Activated CD4-positive, alpha-beta T cell treated with anti-CD3 and anti-CD28 coated beads for 24 hours (primary cell): ENCODE results near the gene SNAI1.
"Not testable (repeated sequence)": the region's sequence is repeated elsewhere in the genome, so short reads cannot be mapped to it uniquely, and the experiment has no call there.

Experiments used
- DNase-seq, 2 donors: peaks; one replicate each; pipeline ENCODE4 v3.0.0-alpha.2; 2020; ENCODE audit warnings: low read depth in 2 of 2

SNAI1 gene

GRCh38 chr20:49982346-49983122, at the start of gene SNAI1:
SNAI1 (plus strand) TSS chr20:49982980; CDS start chr20:49983060, 80 bp downstream.
- DNase-seq = peak; percentile 58 to 61

GRCh38 chr20:49935746-49936152, 47.0 kb upstream of the SNAI1 start:
- DNase-seq = no peak

- DNase-seq = peak; percentile 91
Measured at GRCh38 chr20:49936153-49937026, 46.4 kb upstream of the SNAI1 start, which contains the start of gene RNF114. RNF114 (plus strand) TSS chr20:49936397; CDS start chr20:49936413, 16 bp downstream.

- no peak for DNase-seq
Measured at GRCh38 chr20:49937027-49937929, 45.5 kb upstream of the SNAI1 start.

- no peak for DNase-seq
Measured at GRCh38 chr20:49938173-49939163, 44.3 kb upstream of the SNAI1 start.

GRCh38 chr20:49941456-49941855, 41.3 kb upstream of the SNAI1 start:
- no peak for DNase-seq

- no peak for DNase-seq
Measured at GRCh38 chr20:49942303-49942702, 40.5 kb upstream of the SNAI1 start.

GRCh38 chr20:49942942-49943341, 39.8 kb upstream of the SNAI1 start:
- no peak for DNase-seq

- DNase-seq = no peak
Measured at GRCh38 chr20:49945306-49945700, 37.5 kb upstream of the SNAI1 start.

GRCh38 chr20:49945701-49946477, 36.9 kb upstream of the SNAI1 start:
- no peak for DNase-seq

- DNase-seq = no peak
Measured at GRCh38 chr20:49948178-49948577, 34.6 kb upstream of the SNAI1 start.

GRCh38 chr20:49948809-49949507, 33.8 kb upstream of the SNAI1 start:
- no peak for DNase-seq

GRCh38 chr20:49951151-49951550, 31.6 kb upstream of the SNAI1 start:
- no peak for DNase-seq

- no peak for DNase-seq
Measured at GRCh38 chr20:49955167-49955566, 27.6 kb upstream of the SNAI1 start.

GRCh38 chr20:49955830-49956396, 26.9 kb upstream of the SNAI1 start:
- DNase-seq = not testable (repeated sequence)

GRCh38 chr20:49956689-49957088, 26.1 kb upstream of the SNAI1 start:
- no peak for DNase-seq

GRCh38 chr20:49957089-49957938, 25.5 kb upstream of the SNAI1 start:
- DNase-seq = not testable (repeated sequence)

GRCh38 chr20:49961413-49961812, 21.4 kb upstream of the SNAI1 start:
- DNase-seq = no peak
